Neural progenitor cell (in vitro differentiated cells): ENCODE measurements around the gene IPO7. TPM values are rescaled to one million over a fixed set of nuclear protein-coding genes. Genes with fewer than 3 reads are reported as not detected.

Experiments
- DNase-seq: peaks from one replicate; pipeline ENCODE4 v3.0.0-alpha.2; 2016; ENCODE audit warnings: low spot score
- H2AFZ ChIP-seq: fragments of 200-600 bp; sonication (generic); replicated peaks from 2 replicates; pipeline ENCODE4 v1.6.1; 2016; ENCODE audit warnings: antibody characterized with exemption
- H3F3A ChIP-seq: fragments of 200-600 bp; sonication (generic); 2 replicates; pipeline ENCODE4 v1.6.1; 2016; ENCODE audit warnings: antibody characterized with exemption, low read depth
- H3K27ac ChIP-seq: fragments of 200-600 bp; sonication (generic); 2 replicates; pipeline ENCODE4 v1.5.1; 2016; ENCODE audit warnings: mild to moderate bottlenecking
- H3K27me3 ChIP-seq: fragments of 200-600 bp; sonication (generic); 2 replicates; pipeline ENCODE4 v1.6.1; 2016; ENCODE audit warnings: mild to moderate bottlenecking, moderate library complexity
- H3K36me3 ChIP-seq: fragments of 200-600 bp; sonication (generic); 2 replicates; pipeline ENCODE4 v1.5.1; 2016
- H3K4me1 ChIP-seq: fragments of 200-600 bp; sonication (generic); 2 replicates; pipeline ENCODE4 v1.6.1; 2016; ENCODE audit warnings: mixed run types
- H3K4me2 ChIP-seq: fragments of 200-600 bp; sonication (generic); 2 replicates; pipeline ENCODE4 v1.6.1; 2016
- H3K4me3 ChIP-seq: fragments of 200-600 bp; sonication (generic); 2 replicates; pipeline ENCODE4 v1.5.1; 2016
- H3K79me2 ChIP-seq: fragments of 200-600 bp; sonication (generic); 2 replicates; pipeline ENCODE4 v1.6.1; 2016; ENCODE audit warnings: low read depth
- H3K9ac ChIP-seq: fragments of 200-600 bp; sonication (generic); 2 replicates; pipeline ENCODE4 v1.6.1; 2016
- H3K9me3 ChIP-seq: fragments of 200-600 bp; sonication (generic); 2 replicates; pipeline ENCODE4 v1.5.1; 2016; ENCODE audit warnings: low read depth
- H4K20me1 ChIP-seq: fragments of 200-600 bp; sonication (generic); 2 replicates; pipeline ENCODE4 v1.6.1; 2016; ENCODE audit warnings: low read depth
- H3K27ac Mint-ChIP-seq: 3 replicates; pipeline ENCODE4 v1.8.0; 2021; ENCODE audit warnings: mixed read lengths
- H3K27me3 Mint-ChIP-seq: 2 replicates; pipeline ENCODE4 v1.8.0; 2022; ENCODE audit warnings: low read depth, mild to moderate bottlenecking, inconsistent platforms, moderate library complexity, mixed read lengths; ENCODE audit not compliant: insufficient read depth
- H3K36me3 Mint-ChIP-seq: 3 replicates; pipeline ENCODE4 v1.8.0; 2021; ENCODE audit warnings: mixed read lengths
- H3K4me1 Mint-ChIP-seq: 3 replicates; pipeline ENCODE4 v1.8.0; 2021; ENCODE audit warnings: mixed read lengths
- H3K4me3 Mint-ChIP-seq: 3 replicates; pipeline ENCODE4 v1.8.0; 2021; ENCODE audit warnings: mild to moderate bottlenecking, moderate library complexity, mixed read lengths
- H3K9me3 Mint-ChIP-seq: 3 replicates; pipeline ENCODE4 v1.8.0; 2020; ENCODE audit warnings: mixed read lengths
- CTCF ChIP-seq: fragments of 200-600 bp; sonication (generic); IDR thresholded peaks from 2 replicates; pipeline ENCODE4 v1.5.1; 2017; ENCODE audit warnings: antibody characterized with exemption, mild to moderate bottlenecking
- EZH2 ChIP-seq: fragments of 200-600 bp; sonication (generic); IDR thresholded peaks from 2 replicates; pipeline ENCODE4 v1.6.1; 2017; ENCODE audit warnings: antibody characterized with exemption, mild to moderate bottlenecking, moderate library complexity
- EZH2phosphoT487 ChIP-seq: fragments of 200-600 bp; sonication (generic); IDR thresholded peaks from 2 replicates; pipeline ENCODE4 v1.6.1; 2017; ENCODE audit warnings: antibody characterized with exemption
- total RNA-seq: library from RNA; depleted of rRNA; stranded (reverse); fragments of >200 nt; gene quantifications from 2 replicates; pipeline ENCODE4 v1.2.3, GENCODE V29; 2015; ENCODE audit warnings: low replicate concordance

IPO7 gene
- total RNA-seq, 1 donor from 2014 or later: 231 TPM

DNA sequence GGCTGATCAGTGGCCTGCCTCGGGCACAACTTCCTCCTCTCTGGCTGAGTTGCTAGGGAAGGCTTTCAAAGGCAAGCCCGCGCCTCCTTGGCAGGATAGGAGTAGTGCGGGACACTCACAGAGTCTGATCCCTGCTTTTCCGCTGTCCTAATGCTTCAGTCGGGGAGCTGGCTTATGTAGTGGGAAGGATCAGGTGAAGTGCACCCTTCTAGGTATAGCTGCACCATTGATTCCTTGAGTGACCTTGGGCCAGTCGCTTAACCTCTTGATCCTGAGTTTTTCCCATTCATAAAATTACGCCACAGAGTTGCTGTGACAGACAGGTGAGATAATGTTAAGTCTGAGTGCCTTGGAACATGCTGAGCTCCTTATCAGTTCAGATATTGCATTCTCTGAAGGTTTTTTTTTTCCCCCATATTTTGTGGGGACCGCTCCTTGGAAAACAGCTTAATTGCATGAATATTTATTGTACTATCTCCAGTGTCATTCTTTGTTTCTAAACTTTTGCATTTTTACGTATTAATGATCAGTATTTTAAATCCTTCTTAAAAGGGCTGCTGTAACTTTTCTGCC, 961 bp downstream of the IPO7 start:
- Histone ChIP-seq H3K27me3 (no peaks in the 10 kb centered on the region), H3K4me1 (peaks cover 15% of the 10 kb centered on the region), H3K36me3 (no peaks in the 10 kb centered on the region), H4K20me1 (peaks cover 48% of the 10 kb centered on the region), H3K4me2 (peak overlapping the region; percentile 84), H3F3A (peaks cover 17% of the 10 kb centered on the region), H2AFZ (no peak overlapping the region), H3K9ac (peak overlapping the region; percentile 60), H3K79me2 (peaks cover 59% of the 10 kb centered on the region), H3K27ac (peak overlapping the region; percentile 60), H3K4me3 (peak overlapping the region; percentile 64), H3K9me3 (no peaks in the 10 kb centered on the region)
- no peak for DNase-seq
- TF ChIP-seq CTCF (no peak), EZH2phosphoT487 (no peak), EZH2 (no peak)
- peak overlapping the region; percentile 96 for H3K4me3 Mint-ChIP-seq
- peaks cover 5% of the 10 kb centered on the region for H3K27me3 Mint-ChIP-seq
- H3K9me3 Mint-ChIP-seq: no peaks in the 10 kb centered on the region
- H3K36me3 Mint-ChIP-seq: peaks cover 13% of the 10 kb centered on the region
- peaks cover 34% of the 10 kb centered on the region for H3K4me1 Mint-ChIP-seq
- peak overlapping the region; percentile 66 for H3K27ac Mint-ChIP-seq

DNA sequence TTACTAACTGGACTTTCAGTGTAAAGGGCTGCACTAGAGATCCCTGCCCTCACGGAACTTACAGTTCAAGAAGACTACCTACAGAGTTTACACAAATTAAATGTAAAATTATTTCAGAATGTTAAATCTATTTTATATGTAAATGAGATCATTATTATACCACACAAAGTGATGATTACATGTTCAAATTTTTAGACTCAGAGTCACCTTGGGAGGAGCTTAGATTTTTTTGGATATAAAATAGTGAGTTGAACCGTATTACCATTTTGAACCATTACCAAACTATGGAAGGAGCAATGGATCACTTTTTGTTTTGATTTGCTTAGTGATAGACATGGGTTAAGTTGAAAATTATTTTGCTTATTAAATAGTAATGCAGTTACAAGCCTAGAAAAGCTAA, 1.6 kb downstream of the IPO7 start:
- Histone ChIP-seq H3K27me3 (no peaks in the 10 kb centered on the region), H3K4me1 (peaks cover 13% of the 10 kb centered on the region), H3K4me2 (peak overlapping the region; percentile 84), H3K27ac (no peak overlapping the region), H3K9ac (peak overlapping the region; percentile 60), H3K79me2 (peaks cover 65% of the 10 kb centered on the region), H3K4me3 (peak overlapping the region; percentile 64), H4K20me1 (peaks cover 52% of the 10 kb centered on the region), H3K36me3 (no peaks in the 10 kb centered on the region), H3F3A (peaks cover 17% of the 10 kb centered on the region), H2AFZ (no peak overlapping the region), H3K9me3 (no peaks in the 10 kb centered on the region)
- TF ChIP-seq EZH2phosphoT487: no peak
- no peak for TF ChIP-seq CTCF
- no peak for TF ChIP-seq EZH2
- H3K27ac Mint-ChIP-seq: no peak overlapping the region
- H3K4me3 Mint-ChIP-seq: peak overlapping the region; percentile 96
- DNase-seq: no peak
- peaks cover 5% of the 10 kb centered on the region for H3K27me3 Mint-ChIP-seq
- H3K36me3 Mint-ChIP-seq: peaks cover 15% of the 10 kb centered on the region
- peaks cover 27% of the 10 kb centered on the region for H3K4me1 Mint-ChIP-seq
- H3K9me3 Mint-ChIP-seq: no peaks in the 10 kb centered on the region

DNA sequence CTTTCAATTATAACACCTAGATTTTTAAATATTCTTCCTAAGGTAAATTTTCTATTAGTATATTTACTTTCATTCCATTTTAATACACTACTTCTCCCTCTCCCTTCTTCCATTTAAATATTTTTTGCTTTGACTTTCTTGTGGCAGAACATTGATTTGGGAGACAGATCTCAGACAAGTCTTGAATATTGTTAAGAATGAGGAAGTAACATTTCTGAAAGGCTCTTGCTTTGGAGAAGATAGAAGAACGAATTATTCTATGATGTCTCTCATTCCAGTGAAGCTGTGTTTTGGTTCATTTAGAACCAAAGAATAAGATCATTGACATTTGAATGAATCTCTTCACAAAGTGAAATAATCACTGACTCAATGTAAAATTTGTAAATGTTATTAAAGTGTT, 2.4 kb downstream of the IPO7 start:
- Mint-ChIP-seq H3K27me3 (peaks cover 5% of the 10 kb centered on the region), H3K4me1 (peaks cover 24% of the 10 kb centered on the region), H3K27ac (no peak overlapping the region), H3K9me3 (no peaks in the 10 kb centered on the region), H3K4me3 (peak overlapping the region; percentile 33), H3K36me3 (peaks cover 15% of the 10 kb centered on the region)
- Histone ChIP-seq H3K4me3 (peak overlapping the region; percentile 64), H3F3A (peaks cover 17% of the 10 kb centered on the region), H3K27me3 (no peaks in the 10 kb centered on the region), H3K4me2 (peak overlapping the region; percentile 84), H3K9me3 (no peaks in the 10 kb centered on the region), H3K4me1 (peaks cover 9% of the 10 kb centered on the region), H3K27ac (no peak overlapping the region), H3K9ac (no peak overlapping the region), H3K79me2 (peaks cover 73% of the 10 kb centered on the region), H4K20me1 (peaks cover 60% of the 10 kb centered on the region), H3K36me3 (no peaks in the 10 kb centered on the region), H2AFZ (no peak overlapping the region)
- no peak for TF ChIP-seq EZH2phosphoT487
- TF ChIP-seq EZH2: no peak
- TF ChIP-seq CTCF: no peak
- no peak for DNase-seq
